Measurements from ENCODE around the gene SKP1.

The SKP1 gene

DNA sequence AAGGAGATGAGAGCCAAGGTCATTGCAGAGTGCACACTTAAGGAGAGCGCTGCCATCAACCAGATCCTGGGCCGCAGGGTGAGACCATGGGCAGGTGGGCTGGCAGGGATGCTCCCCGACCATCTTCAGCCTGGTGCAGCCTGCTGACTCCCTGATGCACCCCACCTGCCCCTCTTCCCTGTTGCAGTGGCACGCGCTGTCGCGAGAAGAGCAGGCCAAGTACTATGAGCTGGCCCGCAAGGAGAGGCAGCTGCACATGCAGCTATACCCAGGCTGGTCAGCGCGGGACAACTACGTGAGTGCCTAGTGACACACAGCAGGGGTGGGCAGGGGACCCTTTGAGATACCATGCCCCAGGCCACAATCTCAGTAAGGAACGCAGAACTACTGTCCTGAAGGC lies 33.9 kb downstream of the SKP1 start:
- H3K4me3 ChIP-seq (ENCODE audit: control insufficient read depth, low read depth, low read length): no peak overlapping the region
- TF ChIP-seq, protein P1, sequence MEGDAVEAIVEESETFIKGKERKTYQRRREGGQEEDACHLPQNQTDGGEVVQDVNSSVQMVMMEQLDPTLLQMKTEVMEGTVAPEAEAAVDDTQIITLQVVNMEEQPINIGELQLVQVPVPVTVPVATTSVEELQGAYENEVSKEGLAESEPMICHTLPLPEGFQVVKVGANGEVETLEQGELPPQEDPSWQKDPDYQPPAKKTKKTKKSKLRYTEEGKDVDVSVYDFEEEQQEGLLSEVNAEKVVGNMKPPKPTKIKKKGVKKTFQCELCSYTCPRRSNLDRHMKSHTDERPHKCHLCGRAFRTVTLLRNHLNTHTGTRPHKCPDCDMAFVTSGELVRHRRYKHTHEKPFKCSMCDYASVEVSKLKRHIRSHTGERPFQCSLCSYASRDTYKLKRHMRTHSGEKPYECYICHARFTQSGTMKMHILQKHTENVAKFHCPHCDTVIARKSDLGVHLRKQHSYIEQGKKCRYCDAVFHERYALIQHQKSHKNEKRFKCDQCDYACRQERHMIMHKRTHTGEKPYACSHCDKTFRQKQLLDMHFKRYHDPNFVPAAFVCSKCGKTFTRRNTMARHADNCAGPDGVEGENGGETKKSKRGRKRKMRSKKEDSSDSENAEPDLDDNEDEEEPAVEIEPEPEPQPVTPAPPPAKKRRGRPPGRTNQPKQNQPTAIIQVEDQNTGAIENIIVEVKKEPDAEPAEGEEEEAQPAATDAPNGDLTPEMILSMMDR (IDR thresholded peaks at IDR 0.05; ENCODE audit: control insufficient read depth, insufficient read depth, low read depth, low read length, missing control alignments): no peak
- no peak for DNase-seq (ENCODE audit: low read depth)

DNA sequence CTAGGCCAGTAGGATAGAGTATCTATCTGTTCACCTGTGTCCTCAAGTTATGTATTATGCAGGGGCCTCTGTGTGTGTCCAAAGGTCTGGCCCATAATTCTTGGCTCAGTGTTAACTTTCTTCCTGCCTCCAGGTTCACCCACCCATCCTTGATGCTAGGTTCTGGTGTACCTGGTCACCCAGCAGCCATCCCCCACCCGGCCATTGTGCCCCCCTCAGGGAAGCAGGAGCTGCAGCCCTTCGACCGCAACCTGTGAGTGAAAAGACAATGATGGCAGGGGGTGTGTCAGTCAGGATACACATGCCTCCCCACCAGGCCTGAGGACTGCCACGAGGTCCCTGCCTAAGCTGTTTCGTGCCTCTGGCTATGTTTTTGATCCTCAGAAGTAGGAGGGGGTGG lies 34.7 kb downstream of the SKP1 start:
- TF ChIP-seq, protein P1 (IDR thresholded peaks at IDR 0.05; ENCODE audit: control insufficient read depth, insufficient read depth, low read depth, low read length, missing control alignments): no peak
- no peak for DNase-seq (ENCODE audit: low read depth)
- H3K4me3 ChIP-seq (ENCODE audit: control insufficient read depth, low read depth, low read length): no peak overlapping the region

DNA sequence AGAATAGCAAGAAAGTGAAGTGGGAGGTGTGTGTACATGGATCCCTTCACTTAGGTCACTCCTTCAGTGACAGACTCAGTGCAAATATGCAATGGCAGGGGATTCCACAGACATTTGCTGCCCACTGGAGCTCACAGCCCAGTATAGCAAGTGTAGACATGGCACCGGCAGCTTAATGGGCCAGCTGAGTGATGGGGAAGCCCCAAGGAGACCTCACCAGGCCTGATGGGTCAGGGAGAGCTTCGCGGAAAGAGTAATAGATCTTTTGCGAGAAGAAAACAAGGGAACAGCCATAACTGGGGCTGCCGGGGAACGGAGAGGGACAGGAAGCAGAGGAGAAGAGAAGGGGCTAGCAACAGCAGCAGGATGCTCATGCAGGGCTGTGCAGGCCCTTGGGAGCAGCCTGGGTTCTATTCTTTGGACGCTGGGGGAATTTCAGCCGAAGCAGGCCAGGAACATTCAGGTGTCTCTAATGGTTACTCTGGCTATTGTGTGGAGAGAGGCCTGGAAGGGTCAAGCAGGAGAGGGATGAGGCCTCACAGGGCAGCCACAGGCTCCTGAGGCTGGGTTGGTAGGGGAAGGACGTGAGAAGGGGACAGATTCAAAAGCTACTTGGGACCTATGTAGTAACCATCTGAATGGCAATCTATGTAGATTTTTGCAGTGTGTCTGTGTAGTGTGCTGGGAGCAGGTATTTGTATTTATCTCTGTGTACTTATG lies 35.3 kb downstream of the SKP1 start:
- TF ChIP-seq, protein P1 (IDR thresholded peaks at IDR 0.05; ENCODE audit: control insufficient read depth, insufficient read depth, low read depth, low read length, missing control alignments): peak; percentile 14
- H3K4me3 ChIP-seq (ENCODE audit: control insufficient read depth, low read depth, low read length): no peak overlapping the region
- no peak for DNase-seq (ENCODE audit: low read depth)

DNA sequence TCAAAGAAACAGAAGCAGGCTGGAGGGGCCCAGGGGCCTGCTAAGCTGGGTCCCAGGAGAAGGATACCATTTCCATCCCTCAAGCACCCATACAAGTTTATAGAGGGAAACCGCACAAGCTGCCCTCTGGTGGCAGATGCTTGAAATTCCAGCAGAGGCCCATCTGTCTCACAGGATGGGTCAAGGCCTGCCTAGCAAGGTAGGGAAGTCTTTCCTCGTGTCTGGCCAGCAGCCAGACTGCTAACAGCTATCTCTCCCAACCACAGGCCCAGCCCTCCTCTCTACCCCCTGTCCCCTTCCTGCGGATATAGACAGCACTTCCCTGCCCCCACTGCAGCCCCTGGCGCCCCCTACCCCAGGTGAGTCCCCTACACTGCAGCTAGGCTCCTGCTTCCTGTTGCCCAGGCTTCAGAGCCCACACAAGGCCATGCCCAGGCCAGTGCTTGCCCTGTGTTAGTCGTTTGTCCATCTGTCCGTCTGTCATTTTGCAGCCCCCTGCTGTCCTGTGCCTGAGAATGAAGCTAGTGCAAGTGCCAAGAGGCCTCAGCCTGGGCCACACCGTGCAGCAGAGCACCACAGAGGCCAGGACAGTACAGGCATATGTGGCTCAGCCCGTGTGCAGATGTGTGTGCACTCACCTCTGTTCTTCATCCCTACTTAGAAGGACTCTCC lies 36.1 kb downstream of the SKP1 start:
- TF ChIP-seq, protein P1 (IDR thresholded peaks at IDR 0.05; ENCODE audit: control insufficient read depth, insufficient read depth, low read depth, low read length, missing control alignments): peak; percentile 85
- H3K4me3 ChIP-seq (ENCODE audit: control insufficient read depth, low read depth, low read length): no peak overlapping the region
- peak; percentile 24 for DNase-seq (ENCODE audit: low read depth)

DNA sequence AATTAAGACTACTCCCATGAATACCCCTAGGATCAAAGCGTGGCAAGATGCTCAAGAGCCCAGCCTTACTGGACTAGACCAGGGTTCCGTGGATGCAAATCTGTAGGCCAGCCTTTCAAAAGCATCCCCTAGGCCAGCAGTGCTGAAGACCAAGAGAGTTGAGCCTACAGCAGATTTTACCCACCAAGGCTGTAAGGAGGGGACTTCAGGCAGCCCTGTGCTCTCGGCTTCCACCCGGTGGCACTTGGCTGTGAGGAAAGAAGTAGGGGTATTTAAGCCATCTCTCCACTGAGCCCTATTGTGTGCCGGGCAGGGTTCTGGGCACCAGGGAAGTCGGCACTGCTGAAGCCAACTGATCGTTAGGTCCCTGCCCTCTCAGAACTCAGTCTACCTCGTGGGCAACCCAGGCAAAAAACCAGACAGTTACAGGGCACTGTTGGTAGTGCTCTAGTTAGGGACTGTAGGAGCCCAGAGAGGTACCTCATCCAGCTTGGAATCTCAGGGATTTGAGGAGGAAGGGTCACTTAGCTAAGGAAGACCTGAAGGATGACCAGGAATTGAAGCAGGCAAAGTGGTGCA lies 36.8 kb downstream of the SKP1 start:
- DNase-seq (ENCODE audit: low read depth): no peak
- TF ChIP-seq, protein P1 (IDR thresholded peaks at IDR 0.05; ENCODE audit: control insufficient read depth, insufficient read depth, low read depth, low read length, missing control alignments): no peak
- no peak overlapping the region for H3K4me3 ChIP-seq (ENCODE audit: control insufficient read depth, low read depth, low read length)

DNA sequence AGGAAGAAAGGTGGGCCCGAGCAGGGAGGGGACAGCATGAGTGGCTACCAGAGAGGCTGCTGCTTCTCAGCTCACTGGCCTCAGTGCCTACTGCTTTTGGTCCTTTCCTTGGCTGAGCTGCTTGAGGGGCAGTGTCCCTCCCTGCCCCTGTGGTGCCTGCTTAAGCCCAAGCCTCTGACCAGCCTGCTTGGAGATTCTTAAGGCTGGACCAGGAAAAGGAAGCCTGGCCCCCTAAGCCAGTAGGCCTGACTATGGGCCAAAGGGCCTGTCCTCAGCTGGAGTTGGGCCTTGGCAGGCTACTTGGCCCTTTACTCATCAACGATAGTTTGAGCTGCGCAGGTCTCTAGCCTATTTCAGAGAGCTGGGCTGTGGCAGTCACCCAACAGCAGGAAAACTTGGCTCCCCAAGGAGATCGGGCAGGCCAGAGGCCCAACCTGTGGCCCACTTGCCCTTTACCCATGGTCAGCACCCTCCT lies 37.3 kb downstream of the SKP1 start:
- TF ChIP-seq, protein P1 (IDR thresholded peaks at IDR 0.05; ENCODE audit: control insufficient read depth, insufficient read depth, low read depth, low read length, missing control alignments): no peak
- no peak for DNase-seq (ENCODE audit: low read depth)
- H3K4me3 ChIP-seq (ENCODE audit: control insufficient read depth, low read depth, low read length): no peak overlapping the region

Measured in AG09309 (cell line).